Measurements from ENCODE around the gene CLEC4G.

CLEC4G gene

DNA sequence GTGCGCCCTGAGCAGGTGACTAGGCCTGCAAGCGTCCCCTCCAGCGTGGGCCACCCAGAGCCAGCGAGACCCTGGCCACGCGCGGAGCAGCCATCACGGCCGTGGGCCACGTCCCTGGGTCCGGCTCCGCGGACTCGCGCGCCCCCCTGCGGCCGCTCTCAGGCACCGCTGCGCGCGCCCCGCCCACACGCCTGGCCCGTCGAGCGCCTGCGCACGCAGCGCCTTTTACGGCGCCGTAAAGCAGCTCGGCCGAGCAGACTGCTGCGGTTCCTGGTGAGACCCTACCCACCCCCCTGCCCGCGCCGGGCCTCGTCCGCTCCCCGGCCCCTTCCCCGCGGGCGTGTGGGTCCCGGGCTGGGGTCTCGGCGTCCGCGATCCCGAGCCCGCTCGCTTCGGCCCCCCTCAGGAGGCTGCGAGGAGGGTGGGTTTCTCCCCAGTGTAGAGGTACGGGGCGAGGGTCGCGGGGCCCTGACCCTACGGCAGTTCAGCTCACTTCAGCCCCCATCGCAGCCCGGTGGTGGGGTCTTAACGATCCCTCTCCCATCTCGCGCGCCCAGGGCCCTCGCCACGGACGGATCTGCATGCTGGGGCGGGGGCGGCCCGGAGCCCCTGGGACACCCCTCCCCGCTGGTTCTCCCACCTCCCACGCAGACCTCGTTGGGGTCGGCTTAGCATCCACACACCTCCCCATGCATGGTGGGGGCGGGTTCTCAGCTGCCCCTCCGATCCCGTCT, 51.1 kb downstream of the CLEC4G start, which contains the start of gene TRAPPC5:
Gene TRAPPC5 (plus strand): TSS at position 228 of the 734 bp plus-strand sequence. CDS start 1,421 bp downstream, outside the sequence.
- Histone ChIP-seq H3K4me1 (ENCODE audit: control insufficient read depth, insufficient read depth, low read length) (peaks cover 10% of the 10 kb centered on the region), H3K36me3 (ENCODE audit: control insufficient read depth, insufficient read depth, low read length) (peaks cover 10% of the 10 kb centered on the region), H3K9ac (ENCODE audit: low read length) (peak within 1 kb of the TSS; percentile 76), H3K27ac (ENCODE audit: low read depth, low read length) (peak within 1 kb of the TSS; percentile 51; the same call in 1 of the 2 replicates), H3K4me3 (ENCODE audit: low read depth, low read length) (peak within 1 kb of the TSS; percentile 91), H3K27me3 (ENCODE audit: control insufficient read depth, insufficient read depth, low read length) (peaks cover 40% of the 10 kb centered on the region), H3K9me3 (ENCODE audit: control insufficient read depth, insufficient read depth, low read depth, low read length) (no peaks in the 10 kb centered on the region)

DNA sequence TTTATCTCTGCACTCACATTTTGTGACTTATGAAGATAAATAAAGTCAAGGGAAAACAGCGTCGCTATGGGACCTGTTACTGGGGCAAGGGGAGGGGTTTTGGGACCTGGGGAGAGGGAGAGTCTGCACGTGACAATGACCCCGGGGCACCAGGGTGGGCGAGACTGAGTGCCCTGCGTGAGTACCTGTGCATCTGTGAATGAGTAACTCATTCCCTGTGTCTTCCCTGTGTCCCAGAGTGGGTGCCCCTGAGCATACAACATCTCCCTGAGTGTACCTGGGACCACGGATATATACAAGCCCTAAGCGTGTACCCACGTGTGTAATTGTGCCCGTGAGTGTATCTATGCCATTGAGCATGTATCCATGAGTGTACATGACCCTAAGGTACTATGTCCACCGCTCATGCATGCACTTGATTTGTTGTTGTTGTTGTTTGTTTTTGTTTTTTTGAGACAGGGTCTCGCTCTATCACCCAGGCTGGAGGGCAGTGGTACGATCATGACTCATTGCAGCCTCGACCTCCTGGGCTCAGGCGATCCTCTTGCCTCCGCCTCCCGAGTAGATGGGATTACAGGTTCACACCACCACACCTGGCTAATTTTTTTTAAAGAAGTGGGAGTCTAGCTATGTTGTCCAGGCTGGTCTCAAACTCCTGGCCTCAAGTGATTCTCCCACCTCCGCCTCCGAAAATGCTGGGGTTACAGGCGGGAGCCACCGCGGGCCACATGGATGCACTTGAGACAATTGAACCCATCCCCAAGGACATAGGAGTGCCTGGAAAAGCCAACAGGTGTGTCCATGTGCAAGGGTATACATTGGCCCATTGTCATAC, 51.9 kb downstream of the CLEC4G start:
- H3K36me3 ChIP-seq (ENCODE audit: control insufficient read depth, insufficient read depth, low read length), result peaks cover 10% of the 10 kb centered on the region
- H3K4me3 ChIP-seq (ENCODE audit: low read depth, low read length), result peak overlapping the region; percentile 91
- 0 out of 2 replicates have a peak, but pooled peaks cover 4% of the 10 kb centered on the region for H3K4me1 ChIP-seq (ENCODE audit: control insufficient read depth, insufficient read depth, low read length)
- no peak overlapping the region for H3K27ac ChIP-seq (ENCODE audit: low read depth, low read length)
- peaks cover 47% of the 10 kb centered on the region for H3K27me3 ChIP-seq (ENCODE audit: control insufficient read depth, insufficient read depth, low read length)
- no peak overlapping the region for H3K9ac ChIP-seq (ENCODE audit: low read length)
- H3K9me3 ChIP-seq (ENCODE audit: control insufficient read depth, insufficient read depth, low read depth, low read length), result no peaks in the 10 kb centered on the region

DNA sequence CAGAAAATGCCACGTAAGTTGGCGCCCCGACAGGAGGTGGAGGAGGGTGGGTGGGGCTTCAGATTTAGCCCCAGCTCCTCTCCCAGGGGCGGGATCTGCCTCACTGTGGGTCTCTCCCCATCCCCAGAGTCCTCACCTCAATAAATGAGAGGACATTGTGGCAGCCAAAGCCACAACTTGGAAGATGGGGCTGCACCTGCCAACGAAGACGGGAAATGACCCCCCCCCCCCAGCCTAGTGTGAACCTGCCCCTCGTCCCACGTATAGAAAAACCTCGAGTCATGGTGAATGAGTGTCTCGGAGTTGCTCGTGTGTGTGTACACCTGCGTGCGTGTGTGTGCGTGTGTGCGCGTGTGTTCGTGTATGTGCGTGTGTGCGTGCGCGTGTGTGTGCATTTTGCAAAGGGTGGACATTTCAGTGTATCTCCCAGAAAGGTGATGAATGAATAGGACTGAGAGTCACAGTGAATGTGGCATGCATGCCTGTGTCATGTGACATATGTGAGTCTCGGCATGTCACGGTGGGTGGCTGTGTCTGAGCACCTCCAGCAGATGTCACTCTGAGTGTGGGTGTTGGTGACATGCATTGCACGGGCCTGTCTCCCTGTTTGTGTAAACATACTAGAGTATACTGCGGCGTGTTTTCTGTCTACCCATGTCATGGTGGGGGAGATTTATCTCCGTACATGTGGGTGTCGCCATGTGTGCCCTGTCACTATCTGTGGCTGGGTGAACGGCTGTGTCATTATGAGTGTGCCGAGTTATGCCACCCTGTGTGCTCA, 52.7 kb downstream of the CLEC4G start:
- peaks cover 10% of the 10 kb centered on the region for H3K36me3 ChIP-seq (ENCODE audit: control insufficient read depth, insufficient read depth, low read length)
- H3K4me1 ChIP-seq (ENCODE audit: control insufficient read depth, insufficient read depth, low read length), result 0 out of 2 replicates have a peak, but pooled peaks cover 4% of the 10 kb centered on the region
- H3K9me3 ChIP-seq (ENCODE audit: control insufficient read depth, insufficient read depth, low read depth, low read length), result no peaks in the 10 kb centered on the region
- H3K27ac ChIP-seq (ENCODE audit: low read depth, low read length), result no peak overlapping the region
- peaks cover 51% of the 10 kb centered on the region for H3K27me3 ChIP-seq (ENCODE audit: control insufficient read depth, insufficient read depth, low read length)
- H3K4me3 ChIP-seq (ENCODE audit: low read depth, low read length), result no peak overlapping the region
- no peak overlapping the region for H3K9ac ChIP-seq (ENCODE audit: low read length)
